GM06990 (cell line): ENCODE data around the gene DTX1.
A peak's percentile ranks its signal among the peaks of the same experiment; 100 is the strongest.

ENCODE experiments used
- DNase-seq: peaks from one replicate; pipeline ENCODE4 v3.0.0-alpha.2; 2011; ENCODE audit not compliant: insufficient read length; ENCODE audit errors: extremely low read depth
- H3K27me3 ChIP-seq: replicated peaks from 2 replicates; pipeline ENCODE4 v1.6.0; 2011; ENCODE audit warnings: low read length; ENCODE audit not compliant: control insufficient read depth, insufficient read depth
- H3K36me3 ChIP-seq: 2 replicates; pipeline ENCODE4 v1.5.1; 2011; ENCODE audit warnings: low read length; ENCODE audit not compliant: control insufficient read depth, insufficient read depth
- H3K4me3 ChIP-seq: replicated peaks from 2 replicates; pipeline ENCODE4 v1.5.1; 2011; ENCODE audit warnings: low read depth, mild to moderate bottlenecking, control low read depth, low read length
- CTCF ChIP-seq: IDR thresholded peaks from 2 replicates; pipeline ENCODE4 v1.5.1; 2011; ENCODE audit warnings: low read length, control low read depth, mild to moderate bottlenecking, inconsistent platforms; ENCODE audit not compliant: insufficient read depth, poor library complexity, severe bottlenecking

The DTX1 gene

GRCh38 chr12:113049976-113050742 is 6.4 kb upstream of the DTX1 start:
- DNase-seq, result no peak
- TF ChIP-seq CTCF, result peak; percentile 78
- H3K27me3 ChIP-seq, result no peaks in the 10 kb centered on the region; the same call in 1 of the 2 replicates
- no peak overlapping the region for H3K4me3 ChIP-seq
- no peaks in the 10 kb centered on the region for H3K36me3 ChIP-seq

- TF ChIP-seq CTCF, result no peak
- no peaks in the 10 kb centered on the region for H3K27me3 ChIP-seq
- H3K4me3 ChIP-seq, result no peak overlapping the region
- DNase-seq, result no peak
- H3K36me3 ChIP-seq, result no peaks in the 10 kb centered on the region
Observed at GRCh38 chr12:113050795-113051194, 5.7 kb upstream of the DTX1 start.

GRCh38 chr12:113051759-113052158 is 4.8 kb upstream of the DTX1 start:
- TF ChIP-seq CTCF, result no peak
- no peak for DNase-seq
- Histone ChIP-seq H3K27me3 (no peaks in the 10 kb centered on the region; the same call in 1 of the 2 replicates), H3K4me3 (no peak overlapping the region), H3K36me3 (no peaks in the 10 kb centered on the region)

- TF ChIP-seq CTCF, result no peak
- Histone ChIP-seq H3K36me3 (no peaks in the 10 kb centered on the region), H3K27me3 (no peaks in the 10 kb centered on the region; the same call in 1 of the 2 replicates), H3K4me3 (no peak overlapping the region)
- no peak for DNase-seq
Observed at GRCh38 chr12:113052326-113052725, 4.2 kb upstream of the DTX1 start.

- no peaks in the 10 kb centered on the region; the same call in 1 of the 2 replicates for H3K27me3 ChIP-seq
- no peaks in the 10 kb centered on the region for H3K36me3 ChIP-seq
- no peak for TF ChIP-seq CTCF
- no peak for DNase-seq
- H3K4me3 ChIP-seq, result no peak overlapping the region
Observed at GRCh38 chr12:113054948-113055486, 1.5 kb upstream of the DTX1 start.
